HepG2 (cell line): ENCODE data around the gene WDR76. TPM values are rescaled to one million over a fixed set of nuclear protein-coding genes. Genes with fewer than 3 reads are reported as not detected.

Experiments
- ARID2 ChIP-seq: sonication (generic); formaldehyde crosslinking; IDR thresholded peaks from 2 replicates; pipeline ENCODE4 v1.8.1; 2022; ENCODE audit warnings: mild to moderate bottlenecking, missing genetic modification reagents, borderline replicate concordance
- ARNTL ChIP-seq: sonication (generic); formaldehyde crosslinking; IDR thresholded peaks from 2 replicates; pipeline ENCODE4 v1.4.0; 2020; ENCODE audit warnings: mild to moderate bottlenecking, missing genetic modification reagents
- ASH2L ChIP-seq: fragments of 300-600, 200-600 bp; sonication (generic); IDR thresholded peaks from 2 replicates; pipeline ENCODE4 v1.7.0; 2017; ENCODE audit warnings: low read depth, mild to moderate bottlenecking, moderate library complexity, mixed read lengths, low read length; ENCODE audit not compliant: insufficient read length
- ETV5 ChIP-seq: IDR thresholded peaks from 2 replicates; pipeline ENCODE4 v1.6.1; 2018; ENCODE audit warnings: missing biosample characterization, missing genetic modification reagents, inconsistent platforms, borderline replicate concordance
- GABPA ChIP-seq, 2 experiments: IDR thresholded peaks; 2 replicates each; pipeline ENCODE4 v1.6.1; 2011 to 2016; ENCODE audit warnings: low read depth in 2 of 2, low read length in 1 of 2, missing biosample characterization in 1 of 2, missing genetic modification characterization in 1 of 2
- LCORL ChIP-seq, 2 experiments: fragments of 450-650 bp in 1 of 2; sonication (generic) in 1 of 2; formaldehyde crosslinking in 1 of 2; IDR thresholded peaks; 2 replicates each; pipeline versions ENCODE4 v1.5.0 to v1.6.1; 2017 to 2020; ENCODE audit warnings: antibody characterized with exemption in 1 of 2, missing genetic modification reagents in 1 of 2
- MAFG ChIP-seq: sonication (generic); formaldehyde crosslinking; IDR thresholded peaks from 2 replicates; pipeline ENCODE4 v1.5.1; 2020; ENCODE audit warnings: mild to moderate bottlenecking, missing genetic modification reagents
- ZNF232 ChIP-seq: sonication (generic); formaldehyde crosslinking; IDR thresholded peaks from 2 replicates; pipeline ENCODE4 v1.4.0; 2020; ENCODE audit warnings: missing genetic modification reagents, borderline replicate concordance
- ZNF253 ChIP-seq: sonication (generic); formaldehyde crosslinking; IDR thresholded peaks from 2 replicates; pipeline ENCODE4 v1.8.0; 2022; ENCODE audit warnings: mild to moderate bottlenecking, missing genetic modification reagents, borderline replicate concordance
- ZSCAN12 ChIP-seq: sonication (generic); formaldehyde crosslinking; IDR thresholded peaks from 2 replicates; pipeline ENCODE4 v1.9.0; 2021; ENCODE audit warnings: mild to moderate bottlenecking, missing genetic modification reagents
- polyA plus RNA-seq, 8 experiments: library from polyadenylated mRNA; depleted of rRNA in 3 of 8; stranded (reverse) in 7 of 8; unstranded in 1 of 8; fragments of >200 nt; fragmentation: Illumina TruSeq in 4 of 8; extraction: Trizol in 4 of 8; gene quantifications; 2 replicates each; pipeline versions ENCODE4 v1.2.1 to v1.2.3, GENCODE V29; 2011 to 2016; ENCODE audit warnings: low read depth in 4 of 8, missing spikeins in 1 of 8, mixed read lengths in 1 of 8; ENCODE audit not compliant: insufficient read depth in 1 of 8
- total RNA-seq, 5 experiments: library from RNA; depleted of rRNA; stranded (reverse); fragments of >200 nt; fragmentation: Illumina TruSeq; extraction: Trizol; gene quantifications; 2 replicates each; pipeline ENCODE4 v1.2.3, GENCODE V29; 2016; ENCODE audit warnings: low read depth in 1 of 5
- TF ChIP-seq, protein P1 (sequence below): sonication (generic); formaldehyde crosslinking; IDR thresholded peaks from 2 replicates; pipeline ENCODE4 v1.9.0; 2021; ENCODE audit warnings: mild to moderate bottlenecking, missing genetic modification reagents
- TF ChIP-seq, protein P2 (sequence below): sonication (generic); formaldehyde crosslinking; IDR thresholded peaks from 2 replicates; pipeline ENCODE4 v1.4.0; 2020; ENCODE audit warnings: missing genetic modification reagents
- TF ChIP-seq, protein P3 (sequence below): IDR thresholded peaks from 2 replicates; pipeline ENCODE4 v1.6.1; 2016; ENCODE audit warnings: missing genetic modification reagents, missing compliant biosample characterization
- TF ChIP-seq, protein P4 (sequence below): sonication (generic); formaldehyde crosslinking; IDR thresholded peaks from 2 replicates; pipeline ENCODE4 v1.8.0; 2022; ENCODE audit warnings: low read depth, missing genetic modification reagents
- TF ChIP-seq, protein P5 (sequence below): sonication (generic); formaldehyde crosslinking; IDR thresholded peaks from 2 replicates; pipeline ENCODE4 v1.4.0; 2020; ENCODE audit warnings: missing genetic modification reagents, borderline replicate concordance

The WDR76 gene
- total and polyA plus RNA-seq, 2 of the 13 experiments (the other 11 are each of a cell fraction or from before 2014, with no cell fraction given) = 1.1 to 9.7 TPM

DNA sequence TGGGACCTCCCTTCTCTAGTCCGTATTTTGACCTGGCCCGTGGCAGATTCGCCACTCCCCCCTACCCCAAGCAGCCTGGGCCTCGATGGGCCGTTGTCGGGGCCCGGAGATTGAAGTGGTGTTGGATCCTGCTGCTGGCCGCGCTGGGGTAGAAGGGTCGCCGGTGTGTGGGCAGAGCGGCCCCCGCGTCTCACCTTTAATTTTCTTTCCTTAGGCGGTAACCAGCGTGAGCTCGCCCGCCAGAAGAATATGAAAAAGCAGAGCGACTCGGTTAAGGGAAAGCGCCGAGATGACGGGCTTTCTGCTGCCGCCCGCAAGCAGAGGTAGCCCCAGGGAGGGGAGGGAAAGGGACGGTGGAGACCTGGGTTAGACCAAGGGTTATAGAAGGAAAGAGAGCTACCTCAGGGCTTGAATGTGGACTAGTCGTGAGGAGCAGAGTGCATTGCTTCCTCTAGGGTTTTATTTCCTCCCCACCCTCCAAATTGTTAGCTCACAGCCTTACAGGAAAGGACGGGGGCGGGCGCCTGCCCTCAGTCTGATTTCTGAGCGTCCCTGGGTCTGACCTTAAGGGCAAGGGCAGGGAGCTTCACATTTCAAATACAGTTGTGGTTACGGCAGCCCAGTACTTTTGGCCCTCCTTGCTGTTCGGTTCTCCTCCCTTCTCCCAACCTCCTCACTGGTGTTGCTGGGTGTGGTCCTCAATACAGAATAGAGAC, 33.9 kb upstream of the WDR76 start (continued):
- TF ChIP-seq, protein P1, sequence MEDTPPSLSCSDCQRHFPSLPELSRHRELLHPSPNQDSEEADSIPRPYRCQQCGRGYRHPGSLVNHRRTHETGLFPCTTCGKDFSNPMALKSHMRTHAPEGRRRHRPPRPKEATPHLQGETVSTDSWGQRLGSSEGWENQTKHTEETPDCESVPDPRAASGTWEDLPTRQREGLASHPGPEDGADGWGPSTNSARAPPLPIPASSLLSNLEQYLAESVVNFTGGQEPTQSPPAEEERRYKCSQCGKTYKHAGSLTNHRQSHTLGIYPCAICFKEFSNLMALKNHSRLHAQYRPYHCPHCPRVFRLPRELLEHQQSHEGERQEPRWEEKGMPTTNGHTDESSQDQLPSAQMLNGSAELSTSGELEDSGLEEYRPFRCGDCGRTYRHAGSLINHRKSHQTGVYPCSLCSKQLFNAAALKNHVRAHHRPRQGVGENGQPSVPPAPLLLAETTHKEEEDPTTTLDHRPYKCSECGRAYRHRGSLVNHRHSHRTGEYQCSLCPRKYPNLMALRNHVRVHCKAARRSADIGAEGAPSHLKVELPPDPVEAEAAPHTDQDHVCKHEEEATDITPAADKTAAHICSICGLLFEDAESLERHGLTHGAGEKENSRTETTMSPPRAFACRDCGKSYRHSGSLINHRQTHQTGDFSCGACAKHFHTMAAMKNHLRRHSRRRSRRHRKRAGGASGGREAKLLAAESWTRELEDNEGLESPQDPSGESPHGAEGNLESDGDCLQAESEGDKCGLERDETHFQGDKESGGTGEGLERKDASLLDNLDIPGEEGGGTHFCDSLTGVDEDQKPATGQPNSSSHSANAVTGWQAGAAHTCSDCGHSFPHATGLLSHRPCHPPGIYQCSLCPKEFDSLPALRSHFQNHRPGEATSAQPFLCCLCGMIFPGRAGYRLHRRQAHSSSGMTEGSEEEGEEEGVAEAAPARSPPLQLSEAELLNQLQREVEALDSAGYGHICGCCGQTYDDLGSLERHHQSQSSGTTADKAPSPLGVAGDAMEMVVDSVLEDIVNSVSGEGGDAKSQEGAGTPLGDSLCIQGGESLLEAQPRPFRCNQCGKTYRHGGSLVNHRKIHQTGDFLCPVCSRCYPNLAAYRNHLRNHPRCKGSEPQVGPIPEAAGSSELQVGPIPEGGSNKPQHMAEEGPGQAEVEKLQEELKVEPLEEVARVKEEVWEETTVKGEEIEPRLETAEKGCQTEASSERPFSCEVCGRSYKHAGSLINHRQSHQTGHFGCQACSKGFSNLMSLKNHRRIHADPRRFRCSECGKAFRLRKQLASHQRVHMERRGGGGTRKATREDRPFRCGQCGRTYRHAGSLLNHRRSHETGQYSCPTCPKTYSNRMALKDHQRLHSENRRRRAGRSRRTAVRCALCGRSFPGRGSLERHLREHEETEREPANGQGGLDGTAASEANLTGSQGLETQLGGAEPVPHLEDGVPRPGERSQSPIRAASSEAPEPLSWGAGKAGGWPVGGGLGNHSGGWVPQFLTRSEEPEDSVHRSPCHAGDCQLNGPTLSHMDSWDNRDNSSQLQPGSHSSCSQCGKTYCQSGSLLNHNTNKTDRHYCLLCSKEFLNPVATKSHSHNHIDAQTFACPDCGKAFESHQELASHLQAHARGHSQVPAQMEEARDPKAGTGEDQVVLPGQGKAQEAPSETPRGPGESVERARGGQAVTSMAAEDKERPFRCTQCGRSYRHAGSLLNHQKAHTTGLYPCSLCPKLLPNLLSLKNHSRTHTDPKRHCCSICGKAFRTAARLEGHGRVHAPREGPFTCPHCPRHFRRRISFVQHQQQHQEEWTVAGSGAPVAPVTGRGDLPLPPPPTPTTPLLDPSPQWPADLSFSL (CRISPR knock-in tag) = no peak
- 0 out of 2 replicates have a peak, but pooled peaks have one; percentile 7 for TF ChIP-seq ETV5 (CRISPR knock-in tag)
- TF ChIP-seq, protein P2, sequence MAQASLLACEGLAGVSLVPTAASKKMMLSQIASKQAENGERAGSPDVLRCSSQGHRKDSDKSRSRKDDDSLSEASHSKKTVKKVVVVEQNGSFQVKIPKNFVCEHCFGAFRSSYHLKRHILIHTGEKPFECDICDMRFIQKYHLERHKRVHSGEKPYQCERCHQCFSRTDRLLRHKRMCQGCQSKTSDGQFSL (CRISPR knock-in tag) = 0 out of 2 replicates have a peak, but pooled peaks have one; percentile 24
- 0 out of 2 replicates have a peak, but pooled peaks have one; percentile 39 for TF ChIP-seq ZNF253 (CRISPR knock-in tag)
- no peak for TF ChIP-seq MAFG (CRISPR knock-in tag)
- TF ChIP-seq, protein P3, sequence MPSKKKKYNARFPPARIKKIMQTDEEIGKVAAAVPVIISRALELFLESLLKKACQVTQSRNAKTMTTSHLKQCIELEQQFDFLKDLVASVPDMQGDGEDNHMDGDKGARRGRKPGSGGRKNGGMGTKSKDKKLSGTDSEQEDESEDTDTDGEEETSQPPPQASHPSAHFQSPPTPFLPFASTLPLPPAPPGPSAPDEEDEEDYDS (CRISPR knock-in tag) = no peak
- TF ChIP-seq, protein P4, sequence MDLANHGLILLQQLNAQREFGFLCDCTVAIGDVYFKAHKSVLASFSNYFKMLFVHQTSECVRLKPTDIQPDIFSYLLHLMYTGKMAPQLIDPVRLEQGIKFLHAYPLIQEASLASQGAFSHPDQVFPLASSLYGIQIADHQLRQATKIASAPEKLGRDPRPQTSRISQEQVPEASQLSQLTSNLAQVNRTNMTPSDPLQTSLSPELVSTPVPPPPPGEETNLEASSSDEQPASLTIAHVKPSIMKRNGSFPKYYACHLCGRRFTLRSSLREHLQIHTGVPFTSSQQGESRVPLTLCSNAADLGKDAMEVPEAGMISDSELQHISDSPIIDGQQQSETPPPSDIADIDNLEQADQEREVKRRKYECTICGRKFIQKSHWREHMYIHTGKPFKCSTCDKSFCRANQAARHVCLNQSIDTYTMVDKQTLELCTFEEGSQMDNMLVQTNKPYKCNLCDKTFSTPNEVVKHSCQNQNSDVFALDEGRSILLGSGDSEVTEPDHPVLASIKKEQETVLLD (CRISPR knock-in tag) = no peak
- no peak for TF ChIP-seq GABPA (IDR thresholded peaks at IDR 0.05; ENCODE audit: low read depth, low read length)
- no peak for TF ChIP-seq GABPA (CRISPR knock-in tag; IDR thresholded peaks at IDR 0.05; ENCODE audit: low read depth)
- TF ChIP-seq ZSCAN12 (CRISPR knock-in tag) = 0 out of 2 replicates have a peak, but pooled peaks have one; percentile 58
- TF ChIP-seq ARNTL (CRISPR knock-in tag) = no peak
- no peak for TF ChIP-seq LCORL (IDR thresholded peaks at IDR 0.05)
- TF ChIP-seq LCORL (CRISPR knock-in tag; IDR thresholded peaks at IDR 0.05) = 0 out of 2 replicates have a peak, but pooled peaks have one; percentile 4
- peak; percentile 25 for TF ChIP-seq ASH2L
- TF ChIP-seq ARID2 (CRISPR knock-in tag) = 0 out of 2 replicates have a peak, but pooled peaks have one; percentile 29
- TF ChIP-seq ZNF232 (CRISPR knock-in tag) = peak; percentile 14; the same call in 1 of the 2 replicates
- TF ChIP-seq, protein P5, sequence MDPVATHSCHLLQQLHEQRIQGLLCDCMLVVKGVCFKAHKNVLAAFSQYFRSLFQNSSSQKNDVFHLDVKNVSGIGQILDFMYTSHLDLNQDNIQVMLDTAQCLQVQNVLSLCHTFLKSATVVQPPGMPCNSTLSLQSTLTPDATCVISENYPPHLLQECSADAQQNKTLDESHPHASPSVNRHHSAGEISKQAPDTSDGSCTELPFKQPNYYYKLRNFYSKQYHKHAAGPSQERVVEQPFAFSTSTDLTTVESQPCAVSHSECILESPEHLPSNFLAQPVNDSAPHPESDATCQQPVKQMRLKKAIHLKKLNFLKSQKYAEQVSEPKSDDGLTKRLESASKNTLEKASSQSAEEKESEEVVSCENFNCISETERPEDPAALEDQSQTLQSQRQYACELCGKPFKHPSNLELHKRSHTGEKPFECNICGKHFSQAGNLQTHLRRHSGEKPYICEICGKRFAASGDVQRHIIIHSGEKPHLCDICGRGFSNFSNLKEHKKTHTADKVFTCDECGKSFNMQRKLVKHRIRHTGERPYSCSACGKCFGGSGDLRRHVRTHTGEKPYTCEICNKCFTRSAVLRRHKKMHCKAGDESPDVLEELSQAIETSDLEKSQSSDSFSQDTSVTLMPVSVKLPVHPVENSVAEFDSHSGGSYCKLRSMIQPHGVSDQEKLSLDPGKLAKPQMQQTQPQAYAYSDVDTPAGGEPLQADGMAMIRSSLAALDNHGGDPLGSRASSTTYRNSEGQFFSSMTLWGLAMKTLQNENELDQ (CRISPR knock-in tag) = no peak
